HG02571 (cell line): Measurements from ENCODE around the gene SF3B6.
A peak's percentile ranks its signal among the peaks of the same experiment; 100 is the strongest.
"Not testable (repeated sequence)": the region's sequence is repeated elsewhere in the genome, so short reads cannot be mapped to it uniquely, and the experiment has no call there.

ENCODE experiments used
- ATAC-seq: cut with Tn5 transposase; IDR thresholded peaks from one replicate; pipeline ENCODE4 v1.9.1; 2021; ENCODE audit warnings: mild to moderate bottlenecking, moderate library complexity; ENCODE audit not compliant: unreplicated experiment

The SF3B6 gene

GRCh38 chr2:24075915-24076848 is at the start of gene SF3B6:
SF3B6 (minus strand) TSS chr2:24076326; CDS start chr2:24076229, 97 bp downstream.
- ATAC-seq, result peak; percentile 94

- peak; percentile 8 for ATAC-seq
Measured at GRCh38 chr2:24123922-24124580, 47.9 kb upstream of the SF3B6 start.

- ATAC-seq, result peak; percentile 86
Measured at GRCh38 chr2:24123195-24123921, 47.2 kb upstream of the SF3B6 start, which contains the start of the genes FAM228B and PFN4. FAM228B (plus strand) TSS chr2:24123469; CDS start chr2:24124362, 893 bp downstream. PFN4 (minus strand) TSS chr2:24123334; CDS start chr2:24122535, 799 bp downstream.

GRCh38 chr2:24122366-24123194 is 46.5 kb upstream of the SF3B6 start:
- no peak for ATAC-seq

GRCh38 chr2:24121469-24121868 is 45.3 kb upstream of the SF3B6 start:
- no peak for ATAC-seq

GRCh38 chr2:24121066-24121465 is 44.9 kb upstream of the SF3B6 start:
- ATAC-seq, result no peak

GRCh38 chr2:24117902-24118301 is 41.8 kb upstream of the SF3B6 start:
- ATAC-seq, result no peak

- no peak for ATAC-seq
Measured at GRCh38 chr2:24115057-24115456, 38.9 kb upstream of the SF3B6 start.

- no peak for ATAC-seq
Measured at GRCh38 chr2:24111407-24111901, 35.3 kb upstream of the SF3B6 start.

GRCh38 chr2:24110660-24111303 is 34.7 kb upstream of the SF3B6 start:
- no peak for ATAC-seq

GRCh38 chr2:24109431-24109830 is 33.3 kb upstream of the SF3B6 start:
- ATAC-seq, result not testable (repeated sequence)

- ATAC-seq, result no peak
Measured at GRCh38 chr2:24107336-24107735, 31.2 kb upstream of the SF3B6 start.

- no peak for ATAC-seq
Measured at GRCh38 chr2:24106786-24107185, 30.7 kb upstream of the SF3B6 start.

- no peak for ATAC-seq
Measured at GRCh38 chr2:24105816-24106215, 29.7 kb upstream of the SF3B6 start.

GRCh38 chr2:24104906-24105305 is 28.8 kb upstream of the SF3B6 start:
- no peak for ATAC-seq

GRCh38 chr2:24104110-24104650 is 28.1 kb upstream of the SF3B6 start:
- no peak for ATAC-seq

- no peak for ATAC-seq
Measured at GRCh38 chr2:24102677-24103076, 26.6 kb upstream of the SF3B6 start.

- ATAC-seq, result no peak
Measured at GRCh38 chr2:24101992-24102391, 25.9 kb upstream of the SF3B6 start.

GRCh38 chr2:24100732-24101131 is 24.6 kb upstream of the SF3B6 start:
- not testable (repeated sequence) for ATAC-seq
